GM12865 (cell line): ENCODE data around the gene PDE4D.

Experiments
- DNase-seq: peaks from one replicate; pipeline ENCODE4 v3.0.0; 2010; ENCODE audit warnings: low read depth
- H3K4me3 ChIP-seq: 2 replicates; pipeline ENCODE4 v1.5.1; 2011; ENCODE audit warnings: mild to moderate bottlenecking, low read depth, low read length, control low read depth
- CTCF ChIP-seq: IDR thresholded peaks from 2 replicates; pipeline ENCODE4 v1.5.1; 2011; ENCODE audit warnings: low read length, control low read depth, low read depth, inconsistent platforms; ENCODE audit not compliant: insufficient read depth; ENCODE audit errors: missing control alignments

PDE4D gene

GRCh38 chr5:59684388-59685190 is 208.9 kb downstream of the PDE4D start:
- no peak for DNase-seq
- no peak overlapping the region for H3K4me3 ChIP-seq
- no peak for TF ChIP-seq CTCF

GRCh38 chr5:59683311-59683710 is 210.2 kb downstream of the PDE4D start:
- DNase-seq, result no peak
- TF ChIP-seq CTCF, result no peak
- no peak overlapping the region for H3K4me3 ChIP-seq

GRCh38 chr5:59682542-59682941 is 211.0 kb downstream of the PDE4D start:
- H3K4me3 ChIP-seq, result no peak overlapping the region
- TF ChIP-seq CTCF, result no peak
- no peak for DNase-seq

- no peak for TF ChIP-seq CTCF
- no peak overlapping the region for H3K4me3 ChIP-seq
- no peak for DNase-seq
Measured at GRCh38 chr5:59678943-59679342, 214.6 kb downstream of the PDE4D start.

- no peak overlapping the region for H3K4me3 ChIP-seq
- no peak for DNase-seq
- no peak for TF ChIP-seq CTCF
Measured at GRCh38 chr5:59674763-59675162, 218.8 kb downstream of the PDE4D start.

- peak; percentile 53 for DNase-seq
- peak; percentile 61 for TF ChIP-seq CTCF
Measured at GRCh38 chr5:59673438-59674058, 220.0 kb downstream of the PDE4D start.

More at GRCh38 chr5:59673438-59674058, 220.0 kb downstream of the PDE4D start:
- no peak overlapping the region for H3K4me3 ChIP-seq
